ENCODE measurements around the gene PI4KA.
"Not testable (repeated sequence)": the region's sequence is repeated elsewhere in the genome, so short reads cannot be mapped to it uniquely, and the experiment has no call there.

PI4KA gene

GRCh38 chr22:20741008-20741633 is 117.5 kb downstream of the PI4KA start:
- no peak for TF ChIP-seq CTCF (conservative IDR thresholded peaks at IDR 0.05)
- no peak for TF ChIP-seq ZFX (IDR thresholded peaks at IDR 0.05)
- H3K27ac ChIP-seq: no peak overlapping the region

DNA sequence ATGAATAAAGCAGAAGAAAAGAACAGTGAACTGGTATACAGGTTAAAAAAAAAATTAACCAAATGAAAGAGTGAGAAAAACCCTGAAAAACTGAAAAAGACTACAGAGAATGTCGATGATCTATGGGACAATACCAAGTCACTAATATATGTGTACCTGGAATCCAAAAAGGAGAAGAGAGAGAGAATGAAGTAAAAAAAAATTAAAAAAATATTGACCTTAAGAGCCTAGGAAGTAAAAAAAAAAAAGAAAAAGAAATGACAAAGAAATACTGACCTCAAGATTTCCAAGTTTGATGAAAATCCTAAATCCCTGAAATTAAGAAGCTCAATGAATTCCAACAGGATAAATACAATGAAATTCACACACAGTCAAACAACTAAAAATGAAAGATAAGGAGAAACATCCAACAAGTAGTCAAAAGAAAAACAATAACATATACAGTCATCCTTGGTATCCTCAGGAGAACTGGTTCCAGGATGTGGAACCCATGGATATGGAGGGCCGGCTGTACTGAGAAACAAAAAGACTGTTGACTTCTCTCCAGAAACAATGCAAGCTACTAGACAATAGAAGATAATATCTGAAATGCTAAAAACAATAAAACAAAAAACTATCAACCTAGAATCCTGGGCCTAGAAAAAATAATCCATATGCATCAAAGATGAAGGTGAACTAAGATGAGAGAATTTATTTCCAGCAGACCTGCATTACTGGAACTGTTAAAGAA is 118.2 kb downstream of the PI4KA start:
- TF ChIP-seq ZFX (IDR thresholded peaks at IDR 0.05) (no peak), CTCF (conservative IDR thresholded peaks at IDR 0.05) (no peak)
- no peak overlapping the region for H3K27ac ChIP-seq

DNA sequence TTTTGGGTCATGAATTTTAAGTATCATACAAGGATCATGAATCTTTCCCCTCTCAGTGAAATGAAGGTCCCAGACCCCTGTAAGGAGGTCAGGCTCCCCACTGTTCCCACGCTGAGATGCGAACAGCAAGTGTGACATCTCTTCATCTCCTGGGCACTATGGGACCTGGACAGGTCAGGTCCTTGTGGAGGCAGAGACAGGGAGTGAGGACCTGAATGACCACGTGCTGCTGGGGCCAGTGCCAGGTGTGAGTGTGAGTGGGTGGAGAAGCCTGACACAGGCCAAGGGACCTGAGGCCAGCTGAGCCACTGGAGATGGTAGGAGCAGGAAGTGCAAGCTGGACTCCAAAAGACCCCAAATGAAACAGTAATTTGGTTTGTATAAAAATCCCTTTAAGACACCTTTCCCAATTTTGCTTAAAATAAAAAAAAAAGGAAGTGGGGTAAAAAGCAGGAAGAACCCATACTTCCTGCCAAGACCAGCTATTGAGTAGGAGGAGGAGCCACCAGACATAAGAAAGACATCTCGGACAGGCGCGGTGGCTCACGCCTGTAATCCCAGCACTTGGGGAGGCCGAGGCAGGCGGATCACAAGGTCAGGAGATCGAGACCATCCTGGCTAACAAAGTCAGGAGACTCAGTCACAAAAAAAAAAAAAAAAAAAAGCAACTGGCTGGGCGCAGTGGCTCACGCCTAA is 120.1 kb downstream of the PI4KA start:
- TF ChIP-seq ZFX (IDR thresholded peaks at IDR 0.05) (no peak), CTCF (conservative IDR thresholded peaks at IDR 0.05) (no peak)
- no peak overlapping the region for H3K27ac ChIP-seq

DNA sequence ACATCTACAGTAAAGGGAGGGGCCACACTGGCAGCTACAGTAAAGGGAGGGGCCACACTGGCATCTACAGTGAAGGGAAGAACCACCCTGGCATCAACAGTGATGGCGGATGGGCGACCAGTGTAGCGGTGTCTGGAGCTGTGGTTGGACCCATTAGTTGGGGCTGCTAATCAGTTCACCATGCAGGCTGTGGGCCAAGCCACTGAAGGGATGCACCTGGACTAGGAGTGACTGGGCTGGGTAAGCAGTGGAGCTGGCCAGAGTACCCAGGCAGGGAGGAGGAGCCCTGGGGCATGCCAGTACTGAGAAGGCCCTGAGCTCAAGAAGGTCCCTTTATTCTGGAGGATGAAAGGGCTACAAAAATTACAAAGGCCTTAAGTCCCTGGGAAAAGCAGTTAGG is 121.7 kb downstream of the PI4KA start:
- H3K27ac ChIP-seq: not testable (repeated sequence)

- H3K27ac ChIP-seq: not testable (repeated sequence)
Measured at GRCh38 chr22:20735356-20736162, 123.1 kb downstream of the PI4KA start.

DNA sequence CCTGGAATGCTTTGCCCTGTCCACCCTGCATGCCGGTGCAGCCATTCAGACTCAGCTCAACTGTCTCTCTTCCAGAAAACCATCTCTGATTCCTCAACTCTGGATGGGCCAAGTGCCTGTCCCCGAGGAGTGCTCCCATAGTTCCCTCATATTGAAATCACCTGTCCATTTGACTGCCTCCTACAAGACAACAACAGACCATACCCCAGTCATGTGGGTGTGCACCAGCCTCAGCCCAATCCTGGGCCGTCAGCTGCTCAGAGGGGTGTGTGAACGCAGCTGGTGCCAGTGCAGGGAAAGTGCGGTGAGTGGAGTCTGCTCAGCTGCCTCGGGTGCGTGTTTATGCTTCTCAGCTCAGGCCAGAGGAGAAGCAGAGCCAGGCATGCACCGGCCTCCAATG is 126.2 kb downstream of the PI4KA start:
- H3K27ac ChIP-seq: not testable (repeated sequence)

GRCh38 chr22:20729194-20729593 is 129.4 kb downstream of the PI4KA start:
- H3K27ac ChIP-seq: no peak overlapping the region
- TF ChIP-seq ZFX (IDR thresholded peaks at IDR 0.05) (no peak), CTCF (conservative IDR thresholded peaks at IDR 0.05) (no peak)

DNA sequence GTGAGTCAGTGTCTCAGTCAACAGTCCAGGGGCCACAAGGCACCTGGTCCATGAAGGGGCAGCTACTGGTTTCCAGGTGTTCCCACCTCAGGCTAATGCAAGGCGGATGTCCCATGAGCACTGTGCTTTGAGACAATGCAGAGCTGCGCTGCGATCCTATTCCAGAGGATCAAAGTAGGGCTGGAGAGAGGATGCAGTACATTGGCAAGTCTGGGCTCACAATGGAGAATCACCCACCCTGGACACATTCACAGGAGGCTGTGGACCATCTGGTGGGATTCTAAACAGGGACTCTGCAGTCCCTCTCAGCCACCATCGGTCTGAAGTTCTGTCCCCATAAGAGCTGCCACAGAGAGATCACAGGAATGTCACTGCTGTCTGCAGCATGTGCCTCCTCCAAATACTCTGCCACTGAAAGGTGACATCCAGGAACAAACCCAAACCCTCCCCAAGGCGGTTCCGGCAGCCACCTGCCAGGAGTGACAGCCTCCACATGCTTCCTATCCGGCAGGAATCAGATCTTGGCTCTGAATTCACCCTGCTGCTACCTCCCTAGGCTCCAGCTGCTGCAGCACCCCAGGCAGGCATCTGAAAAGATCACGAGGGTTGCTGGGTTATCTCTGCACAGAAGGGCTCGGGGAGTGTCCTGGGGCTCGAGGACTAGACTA is 130.0 kb downstream of the PI4KA start:
- no peak overlapping the region for H3K27ac ChIP-seq
- TF ChIP-seq CTCF (conservative IDR thresholded peaks at IDR 0.05) (no peak), ZFX (IDR thresholded peaks at IDR 0.05) (no peak)

All from C4-2B (cell line).